A673 (cell line): ENCODE results near the gene PPP1R13L.

Experiments
- EZH2 ChIP-seq: fragments of 200-600 bp; sonication (generic); IDR thresholded peaks from 2 replicates; pipeline ENCODE4 v1.6.1; 2017; ENCODE audit warnings: borderline replicate concordance, low read depth, mild to moderate bottlenecking, mixed read lengths, antibody characterized with exemption, low read length; ENCODE audit not compliant: poor library complexity, severe bottlenecking
- TF ChIP-seq, protein P1 (sequence below): fragments of 300-800, 200-600 bp; sonication (generic); conservative IDR thresholded peaks from 2 replicates; pipeline ENCODE4 v1.5.1; 2017; ENCODE audit warnings: low read depth, mild to moderate bottlenecking, antibody characterized with exemption, low read length, moderate library complexity, mixed read lengths

DNA sequence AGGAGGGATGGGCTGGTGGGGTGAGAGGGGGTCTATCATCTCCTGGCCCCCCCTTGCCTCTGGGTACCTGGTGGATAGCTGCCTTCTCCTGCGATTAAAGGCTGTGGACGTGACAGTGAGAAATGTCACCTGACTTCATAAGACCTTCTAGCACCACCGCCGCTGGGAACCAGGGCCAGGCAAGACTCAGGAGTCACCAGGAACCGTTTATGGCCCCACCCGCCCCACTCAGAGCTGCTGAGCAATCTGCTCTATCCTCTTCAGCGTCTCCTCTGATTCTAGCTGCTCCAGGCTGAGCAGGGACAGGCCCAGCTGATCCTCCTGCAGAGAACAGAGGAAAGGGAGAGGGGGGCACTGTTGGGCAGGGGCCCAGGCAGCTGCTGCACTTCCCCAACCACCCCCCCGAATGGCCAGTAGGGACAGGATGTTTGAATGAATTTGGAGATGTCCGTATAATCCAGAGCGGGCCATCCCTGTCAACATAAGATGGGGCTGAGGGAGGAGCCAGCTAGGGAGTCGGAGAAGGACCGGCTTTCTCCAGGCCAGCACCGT is 53.4 kb downstream of the PPP1R13L start:
- no peak for TF ChIP-seq EZH2
- TF ChIP-seq, protein P1, sequence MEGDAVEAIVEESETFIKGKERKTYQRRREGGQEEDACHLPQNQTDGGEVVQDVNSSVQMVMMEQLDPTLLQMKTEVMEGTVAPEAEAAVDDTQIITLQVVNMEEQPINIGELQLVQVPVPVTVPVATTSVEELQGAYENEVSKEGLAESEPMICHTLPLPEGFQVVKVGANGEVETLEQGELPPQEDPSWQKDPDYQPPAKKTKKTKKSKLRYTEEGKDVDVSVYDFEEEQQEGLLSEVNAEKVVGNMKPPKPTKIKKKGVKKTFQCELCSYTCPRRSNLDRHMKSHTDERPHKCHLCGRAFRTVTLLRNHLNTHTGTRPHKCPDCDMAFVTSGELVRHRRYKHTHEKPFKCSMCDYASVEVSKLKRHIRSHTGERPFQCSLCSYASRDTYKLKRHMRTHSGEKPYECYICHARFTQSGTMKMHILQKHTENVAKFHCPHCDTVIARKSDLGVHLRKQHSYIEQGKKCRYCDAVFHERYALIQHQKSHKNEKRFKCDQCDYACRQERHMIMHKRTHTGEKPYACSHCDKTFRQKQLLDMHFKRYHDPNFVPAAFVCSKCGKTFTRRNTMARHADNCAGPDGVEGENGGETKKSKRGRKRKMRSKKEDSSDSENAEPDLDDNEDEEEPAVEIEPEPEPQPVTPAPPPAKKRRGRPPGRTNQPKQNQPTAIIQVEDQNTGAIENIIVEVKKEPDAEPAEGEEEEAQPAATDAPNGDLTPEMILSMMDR: no peak
